AG08395 (cell line): Measurements from ENCODE around the gene PI4KA.
"Not testable (repeated sequence)": the region's sequence is repeated elsewhere in the genome, so short reads cannot be mapped to it uniquely, and the experiment has no call there.

ENCODE experiments used
- DNase-seq: peaks from one replicate; pipeline ENCODE4 v3.0.0; 2012; ENCODE audit warnings: mixed read lengths, low spot score

PI4KA gene

DNA sequence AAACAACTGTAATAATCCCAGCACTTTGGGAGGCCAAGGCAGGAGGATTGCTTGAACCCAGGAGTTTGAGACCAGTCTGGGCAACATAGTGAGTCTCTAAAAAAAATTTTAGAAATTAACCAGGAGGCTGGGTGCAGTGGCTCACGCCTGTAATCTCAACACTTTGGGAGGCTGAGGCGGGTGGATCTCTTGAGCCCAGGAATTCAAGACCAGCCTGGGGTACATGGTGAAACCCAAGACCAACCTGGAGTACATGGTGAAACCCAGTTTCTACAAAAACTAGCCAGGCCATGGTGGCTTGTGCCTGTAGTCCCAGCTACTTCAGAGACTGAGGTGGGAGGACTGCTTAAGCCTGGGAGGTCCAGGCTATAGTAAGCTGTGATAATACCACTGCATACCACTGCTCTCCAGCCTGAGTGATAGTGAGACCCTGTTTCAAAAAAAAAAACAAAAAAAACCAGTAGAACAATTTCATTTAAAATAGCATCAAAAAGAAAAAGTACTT lies 11.2 kb downstream of the PI4KA start:
- DNase-seq: no peak

- no peak for DNase-seq
Observed at GRCh38 chr22:20844055-20845037, 14.3 kb downstream of the PI4KA start.

- no peak for DNase-seq
Observed at GRCh38 chr22:20843501-20843900, 15.1 kb downstream of the PI4KA start.

DNA sequence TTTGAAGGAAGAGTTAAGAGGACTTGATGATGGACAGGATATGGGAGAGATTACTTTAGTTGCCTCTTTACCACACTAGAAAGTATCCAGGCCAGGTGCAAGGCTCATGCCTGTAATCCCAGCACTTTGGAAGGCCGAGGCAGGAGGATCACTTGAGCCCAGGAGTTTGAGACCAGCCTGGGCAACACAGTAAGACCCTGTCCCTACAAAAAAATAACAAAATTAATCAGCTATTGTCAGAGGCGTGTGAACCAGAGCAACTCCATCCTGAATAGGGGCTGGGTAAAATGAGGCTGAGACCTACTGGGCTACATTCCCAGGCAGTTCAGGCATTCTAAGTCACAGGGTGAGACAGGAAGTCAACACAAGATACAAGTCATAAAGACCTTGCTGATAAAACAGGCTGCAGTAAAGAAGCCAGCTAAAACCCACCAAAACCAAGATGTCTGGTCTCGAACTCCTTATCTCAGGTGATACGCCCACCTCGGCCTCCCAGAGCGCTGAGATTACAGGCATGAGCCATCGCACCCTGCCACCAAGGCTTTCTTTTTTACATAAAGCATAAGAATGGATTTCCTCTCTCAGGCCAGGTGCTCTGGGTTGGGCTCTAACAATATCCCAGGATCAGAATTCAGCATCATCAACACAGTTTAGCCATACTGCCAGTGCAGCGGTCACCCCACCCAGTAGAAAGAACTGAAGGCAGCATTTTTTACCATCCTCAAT lies 17.8 kb downstream of the PI4KA start:
- no peak for DNase-seq

DNA sequence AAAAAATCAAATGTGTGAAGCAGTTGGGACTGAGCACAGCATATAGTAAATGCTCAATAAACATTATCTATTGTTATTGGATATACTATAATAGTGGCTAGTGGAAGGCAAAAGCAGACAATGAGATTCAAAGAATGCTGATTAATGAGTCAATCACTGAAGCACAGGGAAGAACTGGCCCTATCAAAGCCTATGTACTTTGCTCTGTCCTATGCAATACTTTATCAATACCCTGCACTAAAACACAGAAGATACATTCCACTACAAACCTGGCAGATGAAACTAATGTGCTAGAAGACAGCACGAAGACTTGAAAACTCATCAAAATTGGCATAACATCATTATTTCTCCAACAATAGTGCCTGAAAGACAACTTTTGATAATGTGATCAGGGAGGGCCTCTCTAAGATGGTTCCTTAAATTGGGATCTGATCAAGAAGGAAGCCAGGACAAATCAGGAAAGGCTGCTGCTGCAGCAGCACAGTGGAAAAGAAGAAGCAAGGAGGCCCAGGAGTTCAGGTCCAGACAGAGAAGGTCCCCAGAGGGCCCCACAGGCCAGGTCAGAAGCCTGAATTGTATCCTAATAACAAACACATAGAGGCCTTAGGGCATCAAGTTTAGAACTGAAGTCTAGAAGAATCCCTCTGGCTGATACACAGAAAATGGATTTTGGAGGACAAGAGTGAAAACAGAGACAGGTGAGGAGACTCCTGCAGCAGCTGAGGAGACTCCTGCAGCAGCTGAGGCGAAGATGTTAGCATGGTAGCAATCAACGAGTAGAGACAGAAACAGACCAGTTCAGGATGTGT lies 18.6 kb downstream of the PI4KA start:
- no peak for DNase-seq

GRCh38 chr22:20839354-20839753 lies 19.3 kb downstream of the PI4KA start:
- not testable (repeated sequence) for DNase-seq

GRCh38 chr22:20836987-20837823 lies 21.4 kb downstream of the PI4KA start:
- DNase-seq: no peak

GRCh38 chr22:20834725-20835124 lies 23.9 kb downstream of the PI4KA start:
- no peak for DNase-seq

GRCh38 chr22:20834206-20834605 lies 24.4 kb downstream of the PI4KA start:
- no peak for DNase-seq

GRCh38 chr22:20833225-20833665 lies 25.4 kb downstream of the PI4KA start:
- no peak for DNase-seq

DNA sequence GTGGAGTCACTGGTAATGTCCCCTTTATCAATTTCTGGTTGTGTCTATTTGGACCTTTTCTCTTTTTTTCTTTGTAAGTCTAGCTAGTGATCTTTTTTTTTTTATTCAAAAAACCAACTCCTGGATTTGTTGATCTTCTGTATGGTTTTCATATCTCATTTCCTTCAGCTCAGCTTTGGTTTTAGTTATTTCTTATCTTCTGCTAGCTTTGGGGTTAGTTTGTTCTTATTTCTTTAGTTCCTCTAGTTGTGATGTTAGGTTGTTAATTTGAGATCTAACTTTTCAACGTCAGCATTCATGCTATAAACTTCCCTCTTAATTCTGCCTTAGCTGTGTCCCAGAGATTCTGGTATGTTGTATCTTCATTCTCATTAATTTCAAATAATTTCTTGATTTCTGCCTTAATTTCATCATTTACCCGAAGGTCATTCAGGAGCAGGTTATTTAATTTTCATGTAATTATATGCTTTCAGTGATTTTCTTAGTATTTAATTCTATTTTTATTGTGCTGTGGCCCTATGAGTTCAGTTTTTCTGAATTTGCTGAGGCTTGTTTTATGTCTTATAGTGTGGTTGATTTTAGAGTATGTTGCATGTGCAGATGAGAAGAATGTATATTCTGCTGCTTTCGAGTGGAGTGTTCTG lies 29.0 kb downstream of the PI4KA start:
- no peak for DNase-seq

- DNase-seq: not testable (repeated sequence)
Observed at GRCh38 chr22:20826373-20827152, 32.0 kb downstream of the PI4KA start.

- no peak for DNase-seq
Observed at GRCh38 chr22:20825624-20826023, 33.0 kb downstream of the PI4KA start.

DNA sequence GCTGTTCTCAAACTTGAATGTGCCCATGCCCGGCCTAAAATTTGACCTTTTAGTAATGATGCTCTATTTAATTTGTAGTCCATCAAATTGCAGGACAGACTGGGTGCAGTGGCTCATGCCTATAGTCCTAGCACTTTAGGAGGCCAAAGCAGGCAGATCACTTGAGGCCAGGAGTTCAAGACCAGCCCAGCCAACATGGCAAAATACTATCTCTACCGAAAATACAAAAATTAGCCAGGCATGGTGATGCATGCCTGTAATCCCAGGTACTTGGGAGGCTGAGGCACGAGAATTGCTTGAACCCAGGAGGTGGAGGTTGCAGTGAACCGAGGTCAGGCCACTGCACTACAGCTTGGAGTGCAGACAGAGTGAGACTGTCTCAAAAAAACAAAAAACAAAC lies 33.4 kb downstream of the PI4KA start:
- not testable (repeated sequence) for DNase-seq

GRCh38 chr22:20823264-20823663 lies 35.3 kb downstream of the PI4KA start:
- DNase-seq: no peak

GRCh38 chr22:20822240-20822639 lies 36.4 kb downstream of the PI4KA start:
- no peak for DNase-seq

DNA sequence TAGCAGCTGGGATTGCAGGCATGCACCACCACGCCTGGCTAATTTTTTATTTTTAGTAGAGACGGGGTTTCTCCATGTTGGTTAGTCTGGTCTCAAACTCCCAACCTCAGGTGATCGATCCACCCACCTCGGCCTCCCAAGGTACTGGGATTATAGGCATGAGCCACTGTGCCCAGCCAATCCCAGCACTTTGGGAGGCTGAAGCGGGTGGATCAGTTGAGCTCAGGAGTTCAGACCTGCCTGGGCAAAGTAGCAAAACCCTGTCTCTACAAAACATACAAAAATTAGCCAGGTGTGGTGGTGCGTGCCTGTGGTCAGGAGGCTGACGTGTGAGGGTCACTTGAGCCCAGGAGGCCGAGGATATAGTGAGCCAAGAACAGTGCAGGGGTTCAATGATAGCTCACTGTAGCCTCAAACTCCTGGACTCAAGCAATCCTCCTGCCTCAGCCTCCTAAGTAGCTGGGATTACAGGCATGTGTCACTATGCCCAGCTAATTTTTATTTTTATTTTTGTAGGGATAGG lies 36.8 kb downstream of the PI4KA start:
- DNase-seq: not testable (repeated sequence)

- no peak for DNase-seq
Observed at GRCh38 chr22:20819471-20819870, 39.1 kb downstream of the PI4KA start.

- DNase-seq: no peak
Observed at GRCh38 chr22:20818471-20818870, 40.1 kb downstream of the PI4KA start.
